ENCODE data around the gene NCK2. TPM values are rescaled to one million over a fixed set of nuclear protein-coding genes. Genes with fewer than 3 reads are reported as not detected.

Gene NCK2
- total RNA-seq, 1 experiment from 2014 or later = 26.7 TPM

DNA sequence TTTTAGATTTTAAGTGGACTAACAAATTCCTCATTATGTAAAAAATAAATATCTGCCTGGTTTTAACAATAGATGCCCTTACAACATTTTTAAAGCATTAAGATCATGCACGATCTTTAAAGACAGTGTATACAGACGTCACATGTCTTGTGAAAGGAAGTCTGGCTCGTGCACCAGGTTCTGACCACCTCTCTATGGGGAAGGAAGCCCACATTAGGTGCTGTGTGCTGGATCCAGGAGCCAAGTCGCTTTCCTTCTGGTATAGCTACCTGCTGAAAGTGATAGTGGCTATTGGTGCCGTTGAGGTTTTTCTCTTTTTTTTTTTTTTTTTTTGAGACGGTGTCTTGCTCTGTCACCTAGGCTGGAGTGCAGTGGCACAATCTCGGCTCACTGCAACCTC is 116.5 kb downstream of the NCK2 start:
- Histone ChIP-seq H3K9me2 (ENCODE audit: insufficient read depth) (no peaks in the 10 kb centered on the region), H3K4me3 (replicated peaks in 1 of 2; ENCODE audit: low read depth in 1 of 2, low read length in 2 of 2) (no peak overlapping the region), H2AFZ (ENCODE audit: low read depth, low read length, poor library complexity, severe bottlenecking) (no peak overlapping the region), H3K79me2 (ENCODE audit: insufficient read depth, low read length) (no peaks in the 10 kb centered on the region; the same call in 1 of the 2 replicates), H3K36me3 (ENCODE audit: control insufficient read depth in 1 of 2, insufficient read depth in 2 of 2, low read length in 2 of 2) (no peaks in the 10 kb centered on the region), H3K4me2 (ENCODE audit: low read length) (no peak overlapping the region), H3K27me3 (ENCODE audit: insufficient read depth, low read length) (no peaks in the 10 kb centered on the region), H3K27ac (ENCODE audit: low read depth, low read length) (no peak overlapping the region), H3K9ac (ENCODE audit: low read length) (no peak overlapping the region), H3K4me1 (ENCODE audit: control insufficient read depth in 1 of 2, insufficient read depth in 2 of 2, low read length in 2 of 2) (peaks cover 12 to 23% of the 10 kb centered on the region in 2 experiments), H4K20me1 (ENCODE audit: insufficient read depth) (0 out of 2 replicates have a peak, but pooled peaks cover 4% of the 10 kb centered on the region), H3K9me3 (ENCODE audit: control insufficient read depth in 1 of 2, insufficient read depth in 1 of 2, low read depth in 1 of 2, low read length in 2 of 2) (no peaks in the 10 kb centered on the region)
- no TSS peak for BruUV-seq (replicated peaks)
- intact Hi-C loops (cut with micrococcal nuclease) = no loop called here
- TF ChIP-seq RAD21 (IDR thresholded peaks at IDR 0.05; ENCODE audit: low read depth) (no peak), CEBPB (IDR thresholded peaks at IDR 0.05; ENCODE audit: low read depth) (no peak), ZFX (IDR thresholded peaks at IDR 0.05) (no peak), ELF1 (IDR thresholded peaks at IDR 0.05; ENCODE audit: borderline replicate concordance, low read depth) (no peak), CBX3 (IDR thresholded peaks at IDR 0.05; ENCODE audit: low read depth) (no peak), SRF (IDR thresholded peaks at IDR 0.05; ENCODE audit: low read depth) (no peak)
- TF ChIP-seq, protein P1, sequence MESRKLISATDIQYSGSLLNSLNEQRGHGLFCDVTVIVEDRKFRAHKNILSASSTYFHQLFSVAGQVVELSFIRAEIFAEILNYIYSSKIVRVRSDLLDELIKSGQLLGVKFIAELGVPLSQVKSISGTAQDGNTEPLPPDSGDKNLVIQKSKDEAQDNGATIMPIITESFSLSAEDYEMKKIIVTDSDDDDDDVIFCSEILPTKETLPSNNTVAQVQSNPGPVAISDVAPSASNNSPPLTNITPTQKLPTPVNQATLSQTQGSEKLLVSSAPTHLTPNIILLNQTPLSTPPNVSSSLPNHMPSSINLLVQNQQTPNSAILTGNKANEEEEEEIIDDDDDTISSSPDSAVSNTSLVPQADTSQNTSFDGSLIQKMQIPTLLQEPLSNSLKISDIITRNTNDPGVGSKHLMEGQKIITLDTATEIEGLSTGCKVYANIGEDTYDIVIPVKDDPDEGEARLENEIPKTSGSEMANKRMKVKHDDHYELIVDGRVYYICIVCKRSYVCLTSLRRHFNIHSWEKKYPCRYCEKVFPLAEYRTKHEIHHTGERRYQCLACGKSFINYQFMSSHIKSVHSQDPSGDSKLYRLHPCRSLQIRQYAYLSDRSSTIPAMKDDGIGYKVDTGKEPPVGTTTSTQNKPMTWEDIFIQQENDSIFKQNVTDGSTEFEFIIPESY (IDR thresholded peaks at IDR 0.05; ENCODE audit: extremely low read depth, insufficient replicate concordance, low read length) = no peak
- TF ChIP-seq, protein P2, sequence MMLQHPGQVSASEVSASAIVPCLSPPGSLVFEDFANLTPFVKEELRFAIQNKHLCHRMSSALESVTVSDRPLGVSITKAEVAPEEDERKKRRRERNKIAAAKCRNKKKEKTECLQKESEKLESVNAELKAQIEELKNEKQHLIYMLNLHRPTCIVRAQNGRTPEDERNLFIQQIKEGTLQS (IDR thresholded peaks at IDR 0.05) = no peak
- CTCF ChIA-PET = no interaction called here
- DNase-seq (ENCODE audit: low read depth, low spot score) = no peak
- RAD21 ChIA-PET (ENCODE audit: low non-redundant PET in 1 of 2, low total read pairs in 2 of 2, uncharacterized antibody in 2 of 2, unreplicated experiment in 2 of 2) = no interaction called here
- ATAC-seq = no peak
- POLR2A ChIA-PET = no interaction called here

GRCh38 chr2:105862843-105863242 is 118.1 kb downstream of the NCK2 start:
- no peaks in the 10 kb centered on the region for H3K9me2 ChIP-seq (ENCODE audit: insufficient read depth)
- RAD21 ChIA-PET (ENCODE audit: low non-redundant PET in 1 of 2, low total read pairs in 2 of 2, uncharacterized antibody in 2 of 2, unreplicated experiment in 2 of 2) = no interaction called here
- no peak overlapping the region for H2AFZ ChIP-seq (ENCODE audit: low read depth, low read length, poor library complexity, severe bottlenecking)
- H3K36me3 ChIP-seq (ENCODE audit: control insufficient read depth in 1 of 2, insufficient read depth in 2 of 2, low read length in 2 of 2) = no peaks in the 10 kb centered on the region
- H3K9ac ChIP-seq (ENCODE audit: low read length) = no peak overlapping the region
- no peaks in the 10 kb centered on the region for H3K27me3 ChIP-seq (ENCODE audit: insufficient read depth, low read length)
- H3K27ac ChIP-seq (ENCODE audit: low read depth, low read length) = no peak overlapping the region
- intact Hi-C loops (cut with micrococcal nuclease) = no loop called here
- no peak overlapping the region for H3K4me3 ChIP-seq (replicated peaks in 1 of 2; ENCODE audit: low read depth in 1 of 2, low read length in 2 of 2)
- H4K20me1 ChIP-seq (ENCODE audit: insufficient read depth) = 0 out of 2 replicates have a peak, but pooled peaks cover 4% of the 10 kb centered on the region
- BruUV-seq (replicated peaks) = no TSS peak
- CTCF ChIA-PET = no interaction called here
- H3K9me3 ChIP-seq (ENCODE audit: control insufficient read depth in 1 of 2, insufficient read depth in 1 of 2, low read depth in 1 of 2, low read length in 2 of 2) = no peaks in the 10 kb centered on the region
- POLR2A ChIA-PET = interaction anchor here (1.6 kb wide), 1 partner anchor 31 kb away, joined by 3 read pairs; no protein-coding TSS in a partner anchor
- no peak for DNase-seq (ENCODE audit: low read depth, low spot score)
- peaks cover 2% of the 10 kb centered on the region; the same call in 1 of the 2 replicates for H3K79me2 ChIP-seq (ENCODE audit: insufficient read depth, low read length)
- H3K4me2 ChIP-seq (ENCODE audit: low read length) = no peak overlapping the region
- peaks cover 5 to 13% of the 10 kb centered on the region in 2 experiments; a peak in 2 of 4 replicates for H3K4me1 ChIP-seq (ENCODE audit: control insufficient read depth in 1 of 2, insufficient read depth in 2 of 2, low read length in 2 of 2)
- ATAC-seq = no peak
- TF ChIP-seq YY1 (IDR thresholded peaks at IDR 0.05; ENCODE audit: extremely low read depth, insufficient replicate concordance, low read depth, low read length) (no peak), POLR2AphosphoS5 (IDR thresholded peaks at IDR 0.05; ENCODE audit: low read depth, low read length) (no peak), SP1 (IDR thresholded peaks at IDR 0.05; ENCODE audit: low read depth) (no peak), CEBPB (IDR thresholded peaks at IDR 0.05; ENCODE audit: low read depth) (no peak), SIN3A (IDR thresholded peaks at IDR 0.05; ENCODE audit: low read depth) (no peak), ZNF274 (IDR thresholded peaks at IDR 0.05; ENCODE audit: low read depth, low read length) (no peak), CTCF (IDR thresholded peaks at IDR 0.05 in 2 of 3, conservative IDR thresholded peaks at IDR 0.05 in 1 of 3; ENCODE audit: borderline replicate concordance in 1 of 3, insufficient read depth in 1 of 3, low read depth in 2 of 3, low read length in 2 of 3) (no peak), RAD21 (IDR thresholded peaks at IDR 0.05; ENCODE audit: low read depth) (no peak), ZFX (IDR thresholded peaks at IDR 0.05) (no peak), EZH2 (IDR thresholded peaks at IDR 0.05) (no peak), TCF7L2 (IDR thresholded peaks at IDR 0.05; ENCODE audit: borderline replicate concordance, extremely low read depth, insufficient read depth, insufficient read length) (no peak)
- TF ChIP-seq, protein P2 (IDR thresholded peaks at IDR 0.05) = no peak
